DMS53 (cell line): ENCODE results near the gene XYLT1.
A peak's percentile ranks its signal among the peaks of the same experiment; 100 is the strongest.

Experiments used
- DNase-seq: peaks from one replicate; lab custom pipeline; 2025; lab: John Stamatoyannopoulos, UW

XYLT1 gene

GRCh38 chr16:17282247-17282646, 188.5 kb downstream of the XYLT1 start:
- no peak for DNase-seq

- no peak for DNase-seq
Observed at GRCh38 chr16:17281052-17281451, 189.7 kb downstream of the XYLT1 start.

GRCh38 chr16:17278988-17279387, 191.8 kb downstream of the XYLT1 start:
- DNase-seq: no peak

GRCh38 chr16:17277981-17278381, 192.8 kb downstream of the XYLT1 start:
- DNase-seq: peak; percentile 42

DNA sequence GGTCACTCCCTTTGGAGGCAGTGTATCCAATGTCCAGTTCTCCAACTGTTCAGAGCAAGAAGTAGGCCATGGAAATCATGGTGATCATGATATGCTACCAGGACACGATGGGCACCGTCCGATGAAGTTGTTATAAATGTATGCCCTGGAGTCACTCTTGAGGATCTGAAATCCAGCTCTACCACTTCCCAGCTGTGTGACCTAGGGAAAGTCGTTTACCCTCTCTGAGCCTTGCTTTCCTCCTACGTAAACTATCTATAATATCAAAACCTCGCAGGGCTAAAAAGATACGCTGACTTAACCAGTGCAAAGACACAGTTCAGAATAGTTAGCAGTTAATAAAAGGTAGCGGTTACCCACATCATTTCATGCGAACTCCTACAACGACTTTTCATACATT, 194.2 kb downstream of the XYLT1 start:
- DNase-seq: no peak

DNA sequence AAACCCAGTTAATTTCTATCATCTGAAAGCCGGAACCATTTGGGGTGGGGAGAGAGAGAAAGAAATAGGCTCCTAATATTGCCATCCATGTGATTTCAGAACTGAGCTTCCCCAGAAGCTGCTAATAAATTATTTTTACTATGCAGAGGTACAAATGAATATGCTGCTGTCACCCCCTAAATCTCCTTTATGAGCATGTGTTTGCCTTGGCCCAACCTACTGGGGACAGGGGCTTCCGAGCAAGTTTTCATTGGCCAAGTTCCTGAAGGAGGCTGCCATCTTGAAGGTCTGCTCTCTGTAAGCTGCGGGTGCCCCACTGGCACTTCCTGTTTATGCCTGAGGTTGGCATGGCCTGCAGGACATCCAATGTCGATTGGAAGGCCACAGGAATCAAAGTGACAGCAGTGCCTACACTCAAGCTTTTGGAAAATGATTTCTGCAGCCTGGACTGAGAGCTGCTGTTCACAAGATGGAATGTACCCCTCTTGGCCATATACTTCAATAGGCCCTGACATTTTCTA, 194.7 kb downstream of the XYLT1 start:
- DNase-seq: no peak

DNA sequence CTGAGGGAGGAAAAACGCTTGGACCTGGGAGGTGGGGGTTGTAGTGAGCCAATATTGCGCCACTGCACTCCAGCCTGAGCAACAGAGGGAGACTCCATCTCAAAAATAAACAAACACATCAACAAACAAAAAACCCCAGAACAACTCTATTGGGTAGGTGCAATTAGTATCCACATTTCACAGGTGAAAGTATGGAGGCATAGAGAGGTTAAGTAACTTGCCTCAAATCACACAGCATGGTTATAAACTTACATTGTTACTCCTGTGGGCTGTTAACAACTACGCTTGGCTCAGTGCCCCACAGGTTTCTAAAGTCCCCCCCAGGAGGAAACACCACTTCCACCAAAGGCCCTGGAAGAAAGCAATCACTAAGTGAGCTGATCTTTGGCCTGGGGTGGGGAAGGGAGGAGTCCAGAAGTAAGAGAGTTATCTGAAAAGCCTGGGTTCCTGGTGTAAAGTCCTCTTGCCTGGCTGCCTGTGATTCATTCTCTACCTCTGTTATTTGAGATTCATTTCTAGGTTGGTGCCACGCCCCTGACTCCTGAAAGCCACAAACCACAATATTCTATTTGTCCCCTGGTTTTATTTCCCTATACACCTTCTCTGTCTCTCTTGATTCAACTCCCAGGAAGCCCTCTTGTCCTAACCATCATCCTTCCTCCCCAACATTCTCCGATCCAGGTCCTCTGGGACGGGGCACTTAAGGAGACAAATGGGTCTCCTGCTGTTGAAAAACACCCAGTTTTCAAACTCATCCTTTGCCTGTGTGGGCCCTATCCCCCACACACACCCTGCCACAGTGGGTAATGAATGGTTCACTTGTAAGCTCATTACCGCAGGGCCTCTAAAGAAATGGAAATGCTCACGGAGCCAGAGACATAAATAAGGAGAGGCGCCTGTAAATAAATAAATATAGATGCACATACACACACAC, 195.4 kb downstream of the XYLT1 start:
- no peak for DNase-seq

DNA sequence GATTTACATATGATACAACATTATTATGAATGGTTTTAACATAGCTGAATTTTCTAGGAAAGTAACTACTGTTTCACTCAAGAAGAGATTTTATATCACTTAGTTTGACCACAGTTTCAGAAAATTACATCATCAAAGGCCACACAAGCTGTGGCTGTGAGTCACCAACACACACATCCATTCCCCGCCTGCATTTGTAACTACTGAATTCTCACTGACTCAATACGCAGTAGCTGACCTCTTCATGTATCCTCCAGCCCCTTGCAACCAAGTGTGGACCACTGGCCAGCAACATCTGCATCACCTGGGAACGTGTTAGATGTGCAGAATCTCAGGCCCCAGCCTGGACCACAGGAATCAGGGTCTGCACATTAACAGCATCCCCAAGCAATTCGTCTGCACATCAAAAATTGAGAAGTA, 197.6 kb downstream of the XYLT1 start:
- peak; percentile 14 for DNase-seq

DNA sequence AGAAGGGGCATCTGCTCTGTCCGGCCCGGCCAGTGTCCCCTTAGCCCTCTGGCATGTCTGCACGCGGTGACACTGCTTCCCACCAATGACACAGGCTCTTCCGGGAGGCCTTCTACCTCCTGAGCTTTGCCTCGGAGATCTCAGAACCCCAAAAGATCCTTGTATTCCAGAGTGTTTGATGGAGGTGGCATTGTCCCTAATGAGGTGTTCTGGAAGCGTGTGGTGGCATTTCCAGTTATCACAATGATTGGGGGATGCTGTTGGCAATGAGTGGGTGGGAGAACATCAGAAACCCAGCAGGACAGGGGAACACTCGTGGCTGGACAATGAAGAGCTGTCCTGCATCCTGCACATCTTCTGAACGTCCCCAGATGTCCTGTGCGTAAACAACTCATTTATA, 198.0 kb downstream of the XYLT1 start:
- DNase-seq: no peak

- DNase-seq: no peak
Observed at GRCh38 chr16:17271687-17272086, 199.1 kb downstream of the XYLT1 start.

GRCh38 chr16:17270683-17271109, 200.1 kb downstream of the XYLT1 start:
- DNase-seq: no peak

DNA sequence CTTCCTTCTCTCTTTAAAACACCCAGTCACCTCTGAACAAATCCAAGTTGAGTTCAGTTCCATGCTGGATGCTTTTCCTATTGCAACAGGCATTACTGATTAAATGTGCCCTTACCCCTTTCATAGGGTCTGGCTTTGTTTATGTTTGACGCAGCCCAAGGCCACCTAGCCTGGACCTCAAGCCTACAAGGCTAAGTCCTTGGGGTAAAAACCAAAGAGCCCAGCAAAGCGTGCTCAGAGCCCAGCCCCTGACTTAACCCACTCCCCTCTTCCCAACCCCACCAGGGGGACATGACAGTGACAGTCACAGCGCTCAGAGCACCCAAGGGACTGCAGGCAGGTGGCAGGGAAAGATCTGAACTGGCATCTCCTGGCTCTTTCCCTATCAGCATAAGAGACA, 200.6 kb downstream of the XYLT1 start:
- no peak for DNase-seq

DNA sequence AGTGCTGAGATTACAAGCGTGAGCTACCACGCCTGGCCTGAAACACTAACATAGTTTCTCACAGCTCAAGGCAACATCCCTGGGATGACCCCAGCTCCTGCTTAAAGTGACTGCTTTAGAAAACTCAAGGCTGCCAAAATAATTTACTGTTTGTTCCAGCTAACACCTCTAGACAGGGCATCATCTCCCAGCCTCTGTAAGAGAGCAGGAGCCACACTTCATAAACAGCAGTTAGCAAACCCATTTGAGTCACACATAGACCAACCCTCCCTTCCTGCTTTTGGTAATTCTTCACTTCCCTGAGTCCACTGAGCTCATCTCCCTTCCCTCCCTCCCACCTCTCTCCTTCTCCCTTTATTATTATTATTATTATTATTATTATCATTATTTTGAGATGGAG, 201.3 kb downstream of the XYLT1 start:
- no peak for DNase-seq

- DNase-seq: no peak
Observed at GRCh38 chr16:17266608-17267313, 204.0 kb downstream of the XYLT1 start.

DNA sequence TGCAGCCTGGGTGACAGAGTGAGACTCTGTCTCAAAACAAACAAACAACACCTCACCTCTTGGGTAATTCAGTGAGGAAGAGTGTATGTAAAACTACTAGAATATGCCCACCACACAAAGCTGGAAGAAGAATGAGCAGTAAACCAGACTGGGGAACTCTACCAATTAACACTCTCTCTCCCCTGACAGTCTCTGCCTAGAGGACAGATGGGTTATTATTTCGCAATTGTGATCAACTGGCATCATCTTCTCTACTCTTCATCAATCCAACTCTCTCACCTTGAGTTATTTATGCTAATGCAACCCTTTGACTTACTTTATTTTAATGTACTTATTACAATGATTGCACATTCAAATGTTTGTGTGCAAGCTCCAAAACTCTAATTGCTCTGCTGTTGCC, 205.6 kb downstream of the XYLT1 start:
- DNase-seq: no peak

- no peak for DNase-seq
Observed at GRCh38 chr16:17261197-17261858, 209.4 kb downstream of the XYLT1 start.

DNA sequence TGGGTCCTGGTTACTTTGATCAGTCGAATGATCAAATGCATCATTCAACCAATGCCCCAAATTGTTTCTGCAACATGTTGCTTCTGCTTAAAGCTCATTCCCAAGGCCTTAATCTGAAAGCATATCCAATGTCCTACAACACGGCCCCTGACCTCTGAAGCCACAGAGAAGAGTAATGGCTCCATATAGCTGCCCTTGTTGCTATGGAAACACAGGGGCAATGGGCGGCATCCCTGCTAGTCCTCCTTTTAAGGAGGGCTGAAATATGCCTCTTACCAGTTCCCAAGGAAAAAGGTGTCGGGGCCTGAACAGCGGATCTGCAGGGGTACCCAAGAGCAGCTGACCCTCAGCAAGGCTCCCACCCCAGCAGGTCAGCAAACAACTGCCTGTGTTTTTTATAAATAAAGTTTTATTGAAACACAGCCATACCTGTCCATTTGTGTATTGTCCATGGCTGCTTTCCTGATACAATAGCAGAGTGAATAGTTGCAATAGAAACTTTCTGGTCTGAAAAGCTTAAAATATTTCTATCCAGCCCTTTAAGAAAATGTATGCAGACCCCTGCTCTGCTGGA, 210.4 kb downstream of the XYLT1 start:
- no peak for DNase-seq

DNA sequence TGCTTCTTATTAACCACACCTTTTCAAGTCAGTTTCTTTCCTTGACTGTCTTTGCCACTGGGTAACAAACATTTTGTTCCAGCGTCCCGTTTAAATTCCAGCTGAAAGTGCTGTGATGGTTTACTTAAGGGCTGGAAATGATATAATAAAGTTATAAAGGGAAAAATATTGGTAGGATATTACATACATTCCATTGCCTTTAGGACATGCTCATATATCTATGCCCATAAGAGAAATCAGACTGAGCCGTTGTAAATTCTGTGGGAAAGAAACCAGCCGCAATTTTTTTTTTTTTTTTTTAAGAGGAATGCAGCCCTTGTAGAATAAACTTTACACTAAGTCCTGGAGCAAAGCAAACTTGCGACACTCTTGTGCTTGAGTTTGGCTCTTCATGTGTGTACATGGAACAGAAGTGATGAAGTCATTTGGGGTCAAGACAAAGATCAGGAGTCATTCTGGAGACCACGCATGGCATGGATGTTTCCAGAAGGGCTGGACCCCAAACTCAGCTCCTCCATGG, 210.9 kb downstream of the XYLT1 start:
- no peak for DNase-seq

GRCh38 chr16:17258848-17259713, 211.7 kb downstream of the XYLT1 start:
- no peak for DNase-seq

DNA sequence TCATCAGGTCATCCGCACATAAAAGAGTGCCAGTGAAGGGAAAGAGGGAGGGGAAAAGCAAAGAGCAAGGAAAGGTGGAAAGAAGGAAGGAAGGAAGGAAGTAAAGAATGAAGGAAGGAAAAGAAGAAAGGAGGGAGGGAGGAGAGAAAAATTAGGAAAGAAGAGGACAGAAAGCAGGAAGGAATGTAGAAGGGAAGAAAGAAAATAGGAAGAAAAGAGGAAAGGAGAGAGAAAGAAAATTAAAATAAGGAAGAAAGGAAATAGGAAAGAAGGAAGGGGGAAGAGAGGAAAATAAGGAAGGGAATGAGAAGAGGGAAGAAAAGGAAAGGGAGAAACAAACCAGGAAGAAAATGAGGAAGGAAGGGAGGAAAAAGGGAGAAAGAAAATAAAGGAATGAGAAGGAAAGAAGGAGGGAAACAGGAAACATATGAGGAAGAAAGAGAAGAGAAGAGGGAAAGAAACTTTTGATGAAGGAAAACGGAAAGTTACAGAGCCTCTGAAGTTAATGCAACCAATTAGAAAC, 212.6 kb downstream of the XYLT1 start:
- DNase-seq: no peak
